Astrocyte (in vitro differentiated cells and primary cell): Measurements from ENCODE around the gene CPE. TPM values are rescaled to one million over a fixed set of nuclear protein-coding genes. Genes with fewer than 3 reads are reported as not detected.

Experiments used
- DNase-seq: peaks from one replicate; pipeline ENCODE4 v3.0.0-alpha.2; 2010; ENCODE audit warnings: low read depth
- FAIRE-seq: peaks from 2 replicates; lab custom pipeline; 2011; peaks lifted over from hg19 to GRCh38; lab: Jason Lieb, UNC
- H2AFZ ChIP-seq: 2 replicates; pipeline ENCODE4 v1.6.0; 2012; ENCODE audit warnings: low read depth, low read length, inconsistent platforms
- H3K27ac ChIP-seq: 2 replicates; pipeline ENCODE4 v1.5.1; 2011; ENCODE audit warnings: low read depth, low read length, inconsistent platforms
- H3K27me3 ChIP-seq: 2 replicates; pipeline ENCODE4 v1.6.0; 2011; ENCODE audit warnings: low read length, inconsistent platforms; ENCODE audit not compliant: insufficient read depth
- H3K36me3 ChIP-seq: 2 replicates; pipeline ENCODE4 v1.5.1; 2011; ENCODE audit warnings: low read length, inconsistent platforms; ENCODE audit not compliant: insufficient read depth
- H3K4me1 ChIP-seq: 2 replicates; pipeline ENCODE4 v1.5.1; 2011; ENCODE audit warnings: low read length, inconsistent platforms; ENCODE audit not compliant: insufficient read depth
- H3K4me2 ChIP-seq: 2 replicates; pipeline ENCODE4 v1.6.0; 2012; ENCODE audit warnings: low read length, inconsistent platforms
- H3K4me3 ChIP-seq: 2 replicates; pipeline ENCODE4 v1.5.1; 2011; ENCODE audit warnings: low read depth, mild to moderate bottlenecking, low read length, inconsistent platforms; ENCODE audit not compliant: insufficient read depth
- H3K79me2 ChIP-seq: 2 replicates; pipeline ENCODE4 v1.6.0; 2012; ENCODE audit warnings: mild to moderate bottlenecking, low read length, inconsistent platforms; ENCODE audit not compliant: insufficient read depth
- H3K9ac ChIP-seq: 2 replicates; pipeline ENCODE4 v1.6.0; 2012; ENCODE audit warnings: mild to moderate bottlenecking, low read length, inconsistent platforms
- H3K9me3 ChIP-seq: 2 replicates; pipeline ENCODE4 v1.5.1; 2012; ENCODE audit warnings: low read depth, mild to moderate bottlenecking, low read length, inconsistent platforms; ENCODE audit not compliant: insufficient read depth
- H4K20me1 ChIP-seq: 2 replicates; pipeline ENCODE4 v1.6.0; 2012; ENCODE audit warnings: low read length, inconsistent platforms; ENCODE audit not compliant: insufficient read depth
- H3K27ac Mint-ChIP-seq: one replicate; pipeline ENCODE4 v1.8.0; 2021; ENCODE audit warnings: mild to moderate bottlenecking, mixed read lengths; ENCODE audit not compliant: unreplicated experiment
- H3K27me3 Mint-ChIP-seq: one replicate; pipeline ENCODE4 v1.8.0; 2021; ENCODE audit warnings: low read depth, mixed read lengths; ENCODE audit not compliant: unreplicated experiment
- H3K36me3 Mint-ChIP-seq: one replicate; pipeline ENCODE4 v1.8.0; 2021; ENCODE audit warnings: low read depth, mixed read lengths; ENCODE audit not compliant: unreplicated experiment
- H3K4me1 Mint-ChIP-seq: one replicate; pipeline ENCODE4 v1.8.0; 2021; ENCODE audit warnings: low read depth, mixed read lengths; ENCODE audit not compliant: unreplicated experiment
- H3K4me3 Mint-ChIP-seq: one replicate; pipeline ENCODE4 v1.8.0; 2021; ENCODE audit warnings: mild to moderate bottlenecking, moderate library complexity, mixed read lengths; ENCODE audit not compliant: unreplicated experiment
- H3K9me3 Mint-ChIP-seq: one replicate; pipeline ENCODE4 v1.8.0; 2021; ENCODE audit warnings: mild to moderate bottlenecking, mixed read lengths; ENCODE audit not compliant: unreplicated experiment
- CTCF ChIP-seq: IDR thresholded peaks from 2 replicates; pipeline ENCODE4 v1.5.1; 2011; ENCODE audit warnings: low read depth, mild to moderate bottlenecking, inconsistent platforms, low read length, moderate library complexity; ENCODE audit not compliant: insufficient read depth
- EZH2 ChIP-seq: IDR thresholded peaks from 2 replicates; pipeline ENCODE4 v1.6.1; 2012; ENCODE audit warnings: mild to moderate bottlenecking, low read length, inconsistent platforms; ENCODE audit not compliant: insufficient read depth
- total RNA-seq: library from RNA; stranded (reverse); gene quantifications from 2 replicates; pipeline ENCODE4 v1.2.1, GENCODE V29; 2021

Gene CPE
- total RNA-seq, 1 donor from 2014 or later: 380 TPM

- Histone ChIP-seq H3K4me2 (no peak overlapping the region), H4K20me1 (no peaks in the 10 kb centered on the region), H3K9ac (no peak overlapping the region), H3K4me3 (no peak overlapping the region), H3K36me3 (no peaks in the 10 kb centered on the region), H3K9me3 (no peaks in the 10 kb centered on the region), H2AFZ (no peak overlapping the region), H3K4me1 (peaks cover 11% of the 10 kb centered on the region), H3K27me3 (no peaks in the 10 kb centered on the region), H3K27ac (no peak overlapping the region), H3K79me2 (no peaks in the 10 kb centered on the region)
- DNase-seq (no peak), FAIRE-seq (no peak)
- Mint-ChIP-seq H3K36me3 (peaks cover 2% of the 10 kb centered on the region), H3K27ac (no peak overlapping the region), H3K4me3 (no peak overlapping the region), H3K27me3 (no peaks in the 10 kb centered on the region), H3K4me1 (peaks cover 20% of the 10 kb centered on the region), H3K9me3 (no peaks in the 10 kb centered on the region)
- TF ChIP-seq CTCF (no peak), EZH2 (no peak)
Observed at GRCh38 chr4:165507381-165507780, 128.6 kb downstream of the CPE start.

GRCh38 chr4:165508372-165509120, 129.7 kb downstream of the CPE start:
- Histone ChIP-seq H2AFZ (no peak overlapping the region), H3K9ac (no peak overlapping the region), H3K79me2 (no peaks in the 10 kb centered on the region), H3K4me2 (no peak overlapping the region), H3K4me3 (no peak overlapping the region), H3K27me3 (peaks cover 3% of the 10 kb centered on the region), H4K20me1 (no peaks in the 10 kb centered on the region), H3K4me1 (peaks cover 8% of the 10 kb centered on the region), H3K36me3 (no peaks in the 10 kb centered on the region), H3K27ac (no peak overlapping the region), H3K9me3 (no peaks in the 10 kb centered on the region)
- Mint-ChIP-seq H3K27ac (no peak overlapping the region), H3K36me3 (peaks cover 2% of the 10 kb centered on the region), H3K4me1 (peaks cover 13% of the 10 kb centered on the region), H3K27me3 (peaks cover 2% of the 10 kb centered on the region), H3K9me3 (no peaks in the 10 kb centered on the region), H3K4me3 (no peak overlapping the region)
- DNase-seq (no peak), FAIRE-seq (no peak)
- no peak for TF ChIP-seq EZH2
- TF ChIP-seq CTCF: no peak

- no peak overlapping the region for H3K27ac ChIP-seq
- no peak overlapping the region for H3K4me3 Mint-ChIP-seq
- H3K79me2 ChIP-seq: no peaks in the 10 kb centered on the region
- no peak overlapping the region for H2AFZ ChIP-seq
- H3K27me3 Mint-ChIP-seq: peaks cover 2% of the 10 kb centered on the region
- TF ChIP-seq EZH2 (no peak), CTCF (no peak)
- no peak for FAIRE-seq
- H3K4me1 Mint-ChIP-seq: peaks cover 2% of the 10 kb centered on the region
- no peak overlapping the region for H3K27ac Mint-ChIP-seq
- no peak overlapping the region for H3K9ac ChIP-seq
- no peaks in the 10 kb centered on the region for H3K36me3 ChIP-seq
- H3K9me3 ChIP-seq: no peaks in the 10 kb centered on the region
- no peak overlapping the region for H3K4me3 ChIP-seq
- no peaks in the 10 kb centered on the region for H3K4me1 ChIP-seq
- no peaks in the 10 kb centered on the region for H4K20me1 ChIP-seq
- H3K36me3 Mint-ChIP-seq: peaks cover 2% of the 10 kb centered on the region
- no peak for DNase-seq
- H3K27me3 ChIP-seq: peaks cover 3% of the 10 kb centered on the region
- peaks cover 2% of the 10 kb centered on the region for H3K9me3 Mint-ChIP-seq
- H3K4me2 ChIP-seq: no peak overlapping the region
Observed at GRCh38 chr4:165512424-165512823, 133.6 kb downstream of the CPE start.
